ENCODE measurements around the gene NACC1. TPM values are rescaled to one million over a fixed set of nuclear protein-coding genes. Genes with fewer than 3 reads are reported as not detected.

NACC1 gene
- total and polyA plus RNA-seq, 2 of the 8 experiments (the other 6 are each of a cell fraction or from before 2014, with no cell fraction given), result 234 to 301 TPM

- peak; percentile 99 for TF ChIP-seq KDM1A (IDR thresholded peaks at IDR 0.05; ENCODE audit: borderline replicate concordance, low read length)
- TF ChIP-seq RFX5 (IDR thresholded peaks at IDR 0.05; ENCODE audit: borderline replicate concordance, low read depth, low read length), result no peak
- 0 out of 2 replicates have a peak, but pooled peaks have one; percentile 50 for TF ChIP-seq GTF2F1 (IDR thresholded peaks at IDR 0.05; ENCODE audit: borderline replicate concordance, low read depth, low read length)
- TF ChIP-seq CREB1 (IDR thresholded peaks at IDR 0.05), result no peak
- peak; percentile 90 to 96; a peak in 3 of 4 replicates for TF ChIP-seq SIN3A (conservative IDR thresholded peaks at IDR 0.05 in 1 of 2, IDR thresholded peaks at IDR 0.05 in 1 of 2; ENCODE audit: low read depth in 1 of 2, low read length in 2 of 2)
- TF ChIP-seq GABPA (IDR thresholded peaks at IDR 0.05; ENCODE audit: borderline replicate concordance, insufficient read depth, low read length), result no peak
These were observed 1.5 kb upstream of the NACC1 start, which contains the start of gene TRMT1 (continued) for GRCh38 chr19:13116282-13117175.

Measured in H1 (cell line).